ENCODE results near the gene TXNDC17. TPM values are rescaled to one million over a fixed set of nuclear protein-coding genes. Genes with fewer than 3 reads are reported as not detected.

Gene TXNDC17
- total and polyA plus RNA-seq, 2 of the 4 experiments (the other 2 are of a cell fraction) = 45.0 to 494 TPM

- H4K8ac ChIP-seq (ENCODE audit: low read depth in 2 of 2, low read length in 2 of 2) = no peak overlapping the region
- ATAC-seq (ENCODE audit: low read depth) (no peak), DNase-seq (no peak)
- H3K4me1 ChIP-seq (ENCODE audit: control insufficient read depth, insufficient read depth, low read length) = no peaks in the 10 kb centered on the region
- no peak overlapping the region for H3K27ac ChIP-seq (ENCODE audit: insufficient read depth, low read length)
- POLR2A ChIA-PET (ENCODE audit: unreplicated experiment) = no interaction called here
- no peak overlapping the region for H3K4ac ChIP-seq (ENCODE audit: low read depth, low read length)
- no peak overlapping the region for H2BK120ac ChIP-seq (ENCODE audit: low read depth, low read length)
- no peak for TF ChIP-seq ELK1 (IDR thresholded peaks at IDR 0.05; ENCODE audit: borderline replicate concordance, low read depth, low read length)
- TF ChIP-seq RFX5 (IDR thresholded peaks at IDR 0.05; ENCODE audit: low read depth, low read length) = no peak
- TF ChIP-seq RCOR1 (IDR thresholded peaks at IDR 0.05; ENCODE audit: insufficient replicate concordance, low read length) = no peak
- no peak overlapping the region for H4K91ac ChIP-seq (ENCODE audit: insufficient read depth, low read depth, low read length)
- H3K23ac ChIP-seq (ENCODE audit: low read depth, low read length) = no peak overlapping the region
- H3K4me3 ChIP-seq (ENCODE audit: insufficient read depth, low read depth, low read length) = no peak overlapping the region
- H2AFZ ChIP-seq (replicated peaks; ENCODE audit: low read length, poor library complexity) = no peak overlapping the region
- no peak overlapping the region for H2AK5ac ChIP-seq (ENCODE audit: low read depth, low read length)
- no peaks in the 10 kb centered on the region for H4K20me1 ChIP-seq (ENCODE audit: insufficient read depth, low read length)
- CTCF ChIA-PET = no interaction called here
- no peaks in the 10 kb centered on the region for H3K36me3 ChIP-seq (ENCODE audit: control insufficient read depth, insufficient read depth, low read length)
- H3K56ac ChIP-seq (ENCODE audit: extremely low read depth, insufficient read depth, low read length) = no peak overlapping the region
- no peak overlapping the region for H2AK9ac ChIP-seq (replicated peaks; ENCODE audit: low read depth, low read length, poor library complexity)
- dilution Hi-C loops (cut with HindIII; ENCODE audit: low sequenced_read_pairs, unreplicated experiment) (no loop called here), in situ Hi-C loops (cut with MboI; ENCODE audit: low sequenced_read_pairs) (no loop called here), intact Hi-C loops (cut with micrococcal nuclease) (no loop called here)
- no peak overlapping the region for H3K14ac ChIP-seq (replicated peaks; ENCODE audit: low read depth, low read length)
- peaks cover 19% of the 10 kb centered on the region for H3K27me3 ChIP-seq (ENCODE audit: control insufficient read depth, insufficient read depth, low read length)
- no peak overlapping the region for H3K4me2 ChIP-seq (ENCODE audit: low read depth, low read length)
- BruUV-seq (replicated peaks) = no TSS peak
- no peaks in the 10 kb centered on the region for H3K79me1 ChIP-seq (ENCODE audit: low read depth in 1 of 2, low read length in 2 of 2)
- no peak overlapping the region for H3K9ac ChIP-seq (ENCODE audit: low read depth, low read length)
- no peak overlapping the region for H2BK20ac ChIP-seq (ENCODE audit: low read depth, low read length)
- H2BK5ac ChIP-seq (ENCODE audit: low read depth, low read length, poor library complexity, severe bottlenecking) = no peak overlapping the region
- H3K9me3 ChIP-seq (ENCODE audit: control insufficient read depth, insufficient read depth, low read length) = no peaks in the 10 kb centered on the region
- no peak overlapping the region for H3K18ac ChIP-seq (ENCODE audit: low read depth, low read length)
- H2BK15ac ChIP-seq (ENCODE audit: low read depth, low read length) = no peak overlapping the region
- H4K5ac ChIP-seq (ENCODE audit: low read depth, low read length) = no peak overlapping the region
- H3K9me1 ChIP-seq (ENCODE audit: insufficient read depth, low read length) = no peaks in the 10 kb centered on the region
- 30% methylated on average over 2 of the region's 5 CpGs; no CpG with 5 or more reads in 1 of the 2 experiments for WGBS, 2 experiments (ENCODE audit: extremely low coverage in 2 of 2, insufficient read length in 1 of 2)
Measured at GRCh38 chr17:6681671-6682070, 40.8 kb downstream of the TXNDC17 start.

All from IMR-90 (cell line).